GM03348 (cell line): Measurements from ENCODE around the gene PXDN.

Experiments
- DNase-seq: peaks from one replicate; pipeline ENCODE4 v3.0.0; 2012; ENCODE audit warnings: low spot score

The PXDN gene

DNA sequence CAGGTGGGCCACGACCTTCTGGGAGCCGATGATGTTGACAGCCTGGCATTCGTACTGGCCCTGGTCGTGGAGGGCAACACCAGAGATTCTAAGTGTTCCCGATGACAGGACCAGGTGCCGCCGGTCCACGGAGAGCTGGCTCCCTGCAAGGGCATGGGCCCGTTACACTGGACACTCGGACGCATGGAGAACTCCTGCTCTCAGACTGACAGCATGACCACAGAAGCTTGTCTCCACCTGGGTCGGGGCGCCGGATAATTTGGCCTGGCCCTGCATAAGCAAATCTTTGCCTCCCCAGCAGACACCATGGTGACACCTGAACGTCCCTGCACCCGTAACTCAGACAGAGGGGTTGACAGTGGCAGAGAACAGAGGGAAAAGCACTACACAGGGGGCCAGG lies 80.7 kb downstream of the PXDN start:
- no peak for DNase-seq

- no peak for DNase-seq
Measured at GRCh38 chr2:1662606-1663180, 81.6 kb downstream of the PXDN start.

DNA sequence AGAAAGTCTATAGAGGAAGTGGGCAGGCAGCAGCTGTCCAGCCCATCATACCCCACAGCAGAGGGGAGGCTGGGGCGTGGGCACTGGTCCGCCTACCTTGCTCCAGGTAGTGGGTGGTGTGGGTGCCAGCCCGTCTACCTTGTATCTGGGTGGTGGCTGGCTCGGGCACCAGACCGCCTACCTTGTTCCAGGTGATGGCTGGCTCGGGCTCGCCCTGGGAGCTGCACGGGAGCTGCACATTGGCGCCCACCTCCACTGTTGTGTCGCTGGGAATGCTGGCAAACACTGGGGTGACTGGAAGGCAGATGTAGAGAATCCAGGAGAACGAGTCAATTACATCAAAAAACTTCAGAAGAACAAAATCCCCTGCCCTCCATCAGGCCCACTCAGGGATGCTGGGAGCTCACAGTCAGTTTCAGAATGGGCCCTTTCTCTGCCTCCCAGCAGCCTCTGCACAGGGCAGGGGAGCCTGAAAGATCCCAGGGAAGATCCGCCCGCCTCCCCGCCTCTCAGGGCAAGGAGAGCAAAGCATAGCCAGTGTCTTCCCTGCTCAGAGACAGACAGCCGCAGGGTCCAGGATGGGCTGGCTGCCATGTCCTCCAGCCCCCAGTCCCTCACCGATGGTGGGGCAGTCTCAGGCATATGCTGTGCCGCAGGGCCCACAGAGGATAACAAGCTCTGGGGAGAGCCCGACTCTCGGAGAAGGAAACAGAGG lies 82.3 kb downstream of the PXDN start:
- DNase-seq: no peak

DNA sequence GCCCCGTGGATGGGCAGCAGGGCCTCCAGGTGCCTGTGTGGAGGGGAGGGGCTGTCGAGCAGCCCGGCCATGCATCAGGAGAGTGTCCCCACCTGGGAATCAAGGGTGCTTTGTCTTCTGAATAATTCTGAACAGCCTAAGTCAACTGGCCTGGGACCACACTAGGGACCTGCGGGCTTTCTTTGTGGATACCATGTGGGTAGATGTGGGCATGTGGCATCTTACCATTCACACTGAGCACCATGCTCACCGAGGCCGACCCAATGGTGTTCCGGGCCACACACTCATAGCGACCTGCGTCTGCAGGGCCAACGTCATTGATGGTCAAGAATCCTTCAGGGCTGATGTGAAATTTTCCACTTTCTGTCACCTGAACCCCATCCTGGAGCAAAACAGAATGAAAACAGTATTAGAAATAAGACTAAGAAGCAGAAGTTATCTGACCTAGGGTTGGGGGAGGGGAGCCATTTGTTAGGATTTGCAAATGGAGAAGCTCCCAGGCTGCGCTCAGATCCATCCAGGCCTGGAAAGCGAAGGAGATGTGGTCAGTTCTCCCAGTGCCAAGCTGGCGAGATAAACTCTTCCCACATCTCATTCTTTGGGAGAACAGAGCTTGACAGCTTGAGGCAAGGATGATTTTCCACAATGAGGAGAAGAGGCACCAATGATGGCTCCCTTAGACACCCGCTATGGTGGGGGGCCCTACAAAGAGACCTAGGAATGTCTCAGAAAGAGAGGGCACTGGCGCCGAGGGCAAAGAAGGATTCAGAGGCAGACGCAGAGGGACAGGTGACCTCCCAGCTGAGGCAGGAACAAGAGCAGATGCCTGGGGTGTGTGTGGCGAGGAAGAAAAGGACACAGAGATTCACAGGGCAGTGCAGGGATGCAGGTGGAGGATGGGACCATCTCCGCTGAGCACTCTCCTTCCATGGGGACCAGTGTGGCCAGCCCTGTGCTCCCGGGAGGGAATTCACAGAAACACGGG lies 83.4 kb downstream of the PXDN start:
- DNase-seq: no peak

DNA sequence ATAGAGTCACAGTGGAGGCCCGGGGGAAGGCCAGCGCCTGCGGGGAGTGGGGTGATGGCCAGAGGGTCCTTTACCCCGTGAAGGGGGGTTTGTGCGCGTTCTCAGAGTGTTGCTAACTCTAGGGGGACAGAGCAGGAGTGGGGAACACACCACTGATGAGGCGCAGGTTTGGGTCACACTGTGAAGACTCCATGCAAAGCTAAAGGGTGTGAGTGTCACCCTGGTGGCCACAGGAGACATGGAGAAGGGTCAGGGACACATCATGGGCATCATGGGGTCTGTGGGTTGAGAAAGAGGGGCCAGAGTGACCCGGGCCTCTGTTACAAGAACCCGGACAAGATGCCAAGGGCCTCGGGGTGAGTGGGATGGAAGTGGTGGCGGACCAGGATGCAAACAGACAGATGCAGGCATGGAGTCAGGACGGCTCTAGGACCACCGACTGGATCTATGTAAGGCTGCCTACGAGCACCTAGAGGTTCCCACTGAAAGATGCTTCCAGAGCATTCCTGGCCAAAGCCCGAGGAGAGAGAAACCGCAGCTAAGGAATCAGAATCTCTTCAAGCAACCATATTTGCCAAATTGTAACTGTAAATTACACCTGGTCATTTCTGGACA lies 84.3 kb downstream of the PXDN start:
- DNase-seq: no peak

GRCh38 chr2:1658394-1659151 lies 85.7 kb downstream of the PXDN start:
- DNase-seq: no peak

- DNase-seq: no peak
Measured at GRCh38 chr2:1656961-1657841, 87.1 kb downstream of the PXDN start.

DNA sequence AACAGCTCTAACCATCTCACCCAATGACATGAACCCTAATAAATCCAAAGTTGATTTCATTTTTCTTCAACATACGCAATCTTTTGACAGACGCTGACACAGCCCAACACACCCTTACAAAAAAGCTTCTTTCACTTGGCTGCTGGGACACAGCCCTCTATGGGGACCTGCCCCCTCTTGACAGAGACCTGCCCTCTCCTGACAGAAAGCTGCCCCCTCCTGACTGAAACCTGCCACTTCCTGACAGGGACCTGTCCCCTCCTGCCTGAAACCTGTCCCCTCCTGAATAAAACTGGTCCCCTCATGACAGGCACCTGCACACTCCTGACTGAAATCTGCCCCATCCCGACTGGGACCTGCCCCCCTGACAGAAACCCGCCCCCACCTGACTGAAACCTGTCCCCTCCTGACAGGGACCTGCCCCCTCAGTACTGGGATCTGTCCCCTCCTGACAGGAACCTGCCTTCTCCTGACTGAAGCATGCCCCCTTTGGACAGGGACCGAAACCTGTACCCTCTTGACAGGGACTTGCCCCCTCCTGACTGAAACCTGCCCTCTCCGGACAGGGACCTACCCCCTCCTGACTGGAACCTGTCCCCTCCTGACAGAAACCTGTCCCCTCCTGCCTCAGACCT lies 87.9 kb downstream of the PXDN start:
- no peak for DNase-seq

DNA sequence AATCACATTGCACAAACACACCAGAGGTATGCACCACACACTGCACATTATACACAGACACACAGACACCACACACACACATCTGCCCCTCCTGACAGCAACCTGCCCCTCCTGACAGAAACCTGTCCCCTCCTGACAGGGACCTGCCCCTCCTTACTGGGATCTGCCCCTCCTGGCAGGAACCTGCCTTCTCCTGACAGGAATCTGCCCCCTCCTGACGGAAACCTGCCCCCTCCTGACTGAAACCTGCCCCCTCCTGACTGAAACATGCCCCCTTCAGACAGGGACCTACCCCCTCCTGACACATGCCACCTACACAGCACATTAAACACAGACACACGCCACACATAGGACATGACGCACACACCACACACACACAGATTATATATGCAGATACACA lies 88.9 kb downstream of the PXDN start:
- DNase-seq: no peak

- peak; percentile 46 for DNase-seq
Measured at GRCh38 chr2:1654696-1655374, 89.5 kb downstream of the PXDN start.

- DNase-seq: peak; percentile 65
Measured at GRCh38 chr2:1653956-1654695, 90.2 kb downstream of the PXDN start.

DNA sequence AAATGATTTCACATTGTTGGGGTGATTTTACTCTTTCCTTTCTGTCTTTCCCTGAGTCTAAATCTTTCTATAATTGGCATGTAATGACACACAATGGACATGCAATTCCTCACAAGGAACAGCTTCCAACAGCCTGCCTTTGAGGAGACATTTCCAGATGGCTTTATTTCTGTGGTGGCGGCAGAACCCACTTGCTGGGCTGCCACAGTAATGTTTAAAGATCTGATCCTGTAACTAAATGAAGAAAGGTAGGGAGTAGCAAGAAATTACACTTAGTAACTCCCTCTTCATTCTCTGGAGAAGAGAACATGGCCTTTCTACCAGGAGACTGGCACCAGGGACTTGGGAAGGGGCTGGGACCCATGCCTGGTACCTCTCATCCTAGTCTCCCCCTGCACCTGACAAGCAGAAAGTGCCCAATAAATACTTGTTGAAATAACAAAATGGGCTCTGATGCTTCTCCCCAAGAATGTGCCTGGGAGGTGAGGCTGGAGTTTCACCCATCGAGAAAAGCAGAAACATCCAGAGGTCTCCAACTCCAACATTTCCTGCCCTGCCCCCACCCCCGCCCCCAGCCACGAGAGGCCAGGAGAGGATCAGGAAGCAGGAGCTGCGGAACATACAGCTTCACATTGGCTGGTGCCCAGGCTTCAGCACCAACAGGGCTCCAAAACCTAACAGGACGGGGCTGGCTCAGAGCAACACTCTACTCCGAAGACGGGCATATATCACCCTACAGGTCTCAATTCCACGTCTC lies 92.1 kb downstream of the PXDN start:
- no peak for DNase-seq

DNA sequence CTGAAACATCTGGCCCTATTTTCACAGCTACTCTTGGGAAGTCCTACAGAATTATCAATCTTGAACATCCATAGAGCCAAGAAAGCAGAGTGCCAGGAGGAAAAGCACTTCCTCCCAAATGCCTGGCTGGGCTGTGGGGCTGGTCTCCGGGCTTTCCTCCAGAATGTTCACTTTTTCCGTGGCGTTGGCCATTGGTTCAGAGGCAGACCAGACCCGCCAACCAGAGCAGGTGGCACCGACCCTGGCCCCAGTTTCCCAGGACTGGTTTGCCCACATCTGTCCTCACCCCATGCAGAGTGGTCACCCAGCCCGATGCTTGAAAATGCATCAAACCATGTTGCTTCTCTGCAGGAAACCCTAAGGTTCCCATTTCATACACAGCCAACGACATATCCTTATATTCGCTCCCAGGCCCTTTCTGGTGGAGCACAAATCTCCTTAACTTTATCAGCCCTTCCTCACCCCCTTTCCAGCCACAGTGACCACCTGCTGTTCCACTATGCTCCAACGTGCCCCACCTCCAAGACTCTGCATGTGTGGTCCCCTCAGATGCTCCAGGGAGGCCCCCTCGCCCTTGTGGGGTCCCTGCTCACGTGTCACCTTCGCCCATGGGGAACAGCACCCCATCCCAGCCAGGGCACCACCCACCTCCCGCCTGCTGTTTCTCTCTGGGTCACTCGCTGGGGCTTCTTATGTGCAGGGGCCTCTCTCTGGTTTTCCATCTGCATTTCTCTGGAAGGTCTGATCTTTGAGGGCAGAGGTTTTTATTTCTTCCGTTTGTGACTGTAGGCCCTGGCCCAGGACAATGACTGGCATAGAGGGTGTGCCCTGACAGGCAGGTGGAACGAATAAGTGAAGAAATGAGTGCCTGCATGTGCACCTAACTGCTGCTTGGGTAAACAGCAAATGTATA lies 92.9 kb downstream of the PXDN start:
- peak; percentile 29 for DNase-seq

GRCh38 chr2:1650085-1650872 lies 94.0 kb downstream of the PXDN start:
- DNase-seq: no peak

- DNase-seq: no peak
Measured at GRCh38 chr2:1649103-1650084, 94.9 kb downstream of the PXDN start.
